ENCODE results near the gene HMGN3. TPM values are rescaled to one million over a fixed set of nuclear protein-coding genes. Genes with fewer than 3 reads are reported as not detected.

Gene HMGN3
- polyA plus RNA-seq, 1 donor (not counting 4 experiments of a cell fraction or from before 2014, with no cell fraction given): 78.6 TPM

DNA sequence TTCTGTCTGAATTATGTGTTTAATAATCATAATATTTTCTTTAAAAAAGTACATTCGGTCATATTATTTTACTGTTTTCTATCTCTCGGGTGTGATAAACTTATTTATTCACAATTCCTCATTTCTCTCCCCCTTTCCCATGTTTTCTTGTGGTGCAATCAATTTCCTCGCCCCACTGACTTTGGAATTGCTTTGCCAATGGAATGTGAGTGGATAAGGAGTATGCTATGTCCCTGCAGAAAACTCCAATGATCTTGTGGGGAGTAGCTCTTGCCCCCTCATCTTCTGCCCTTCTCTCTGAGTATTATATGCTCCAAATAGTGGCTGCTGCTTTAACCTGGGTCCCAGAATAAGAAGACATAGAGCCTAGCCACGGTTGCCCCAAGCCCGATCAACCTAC is 64.1 kb downstream of the HMGN3 start:
- TF ChIP-seq, protein P1, sequence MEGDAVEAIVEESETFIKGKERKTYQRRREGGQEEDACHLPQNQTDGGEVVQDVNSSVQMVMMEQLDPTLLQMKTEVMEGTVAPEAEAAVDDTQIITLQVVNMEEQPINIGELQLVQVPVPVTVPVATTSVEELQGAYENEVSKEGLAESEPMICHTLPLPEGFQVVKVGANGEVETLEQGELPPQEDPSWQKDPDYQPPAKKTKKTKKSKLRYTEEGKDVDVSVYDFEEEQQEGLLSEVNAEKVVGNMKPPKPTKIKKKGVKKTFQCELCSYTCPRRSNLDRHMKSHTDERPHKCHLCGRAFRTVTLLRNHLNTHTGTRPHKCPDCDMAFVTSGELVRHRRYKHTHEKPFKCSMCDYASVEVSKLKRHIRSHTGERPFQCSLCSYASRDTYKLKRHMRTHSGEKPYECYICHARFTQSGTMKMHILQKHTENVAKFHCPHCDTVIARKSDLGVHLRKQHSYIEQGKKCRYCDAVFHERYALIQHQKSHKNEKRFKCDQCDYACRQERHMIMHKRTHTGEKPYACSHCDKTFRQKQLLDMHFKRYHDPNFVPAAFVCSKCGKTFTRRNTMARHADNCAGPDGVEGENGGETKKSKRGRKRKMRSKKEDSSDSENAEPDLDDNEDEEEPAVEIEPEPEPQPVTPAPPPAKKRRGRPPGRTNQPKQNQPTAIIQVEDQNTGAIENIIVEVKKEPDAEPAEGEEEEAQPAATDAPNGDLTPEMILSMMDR (optimal IDR thresholded peaks at IDR 0.05 in 1 of 3, IDR thresholded peaks at IDR 0.05 in 1 of 3, conservative IDR thresholded peaks at IDR 0.05 in 1 of 3; ENCODE audit: extremely low read depth in 1 of 3, insufficient read depth in 2 of 3, low read length in 3 of 3): no peak
- TF ChIP-seq EZH2 (IDR thresholded peaks at IDR 0.05; ENCODE audit: low read length): no peak
- Histone ChIP-seq H3K9ac (ENCODE audit: control insufficient read depth, extremely low read depth, insufficient read depth, low read length) (no peak overlapping the region), H3K9me1 (ENCODE audit: control insufficient read depth, extremely low read depth, insufficient read depth, low read length) (no peaks in the 10 kb centered on the region), H3K4me1 (ENCODE audit: control insufficient read depth, extremely low read depth, insufficient read depth, low read length) (peaks cover 6% of the 10 kb centered on the region), H3K4me3 (ENCODE audit: control insufficient read depth in 2 of 3, extremely low read depth in 1 of 3, insufficient read depth in 2 of 3, low read depth in 1 of 3, low read length in 3 of 3) (no peak overlapping the region), H2AFZ (ENCODE audit: control insufficient read depth, low read length) (no peak overlapping the region), H3K79me2 (ENCODE audit: control insufficient read depth, insufficient read depth, low read length) (no peaks in the 10 kb centered on the region), H3K27ac (ENCODE audit: control insufficient read depth, insufficient read depth, low read length) (no peak overlapping the region), H3K27me3 (ENCODE audit: control insufficient read depth, extremely low read depth, insufficient read depth, low read length) (no peaks in the 10 kb centered on the region), H4K20me1 (ENCODE audit: control insufficient read depth, extremely low read depth, insufficient read depth, low read length) (no peaks in the 10 kb centered on the region), H3K9me3 (ENCODE audit: control insufficient read depth, low read depth, low read length) (no peaks in the 10 kb centered on the region), H3K4me2 (ENCODE audit: control insufficient read depth, extremely low read depth, insufficient read depth, low read depth, low read length) (no peak overlapping the region), H3K36me3 (ENCODE audit: control insufficient read depth in 2 of 2, extremely low read depth in 1 of 2, insufficient read depth in 2 of 2, low read length in 2 of 2) (no peaks in the 10 kb centered on the region)
- dilution Hi-C loops (cut with MboI; ENCODE audit: extremely low pct_ligation_motif_present, low sequenced_read_pairs): no loop called here
- FAIRE-seq: no peak
- no peak for DNase-seq (ENCODE audit: low read depth, low spot score)

DNA sequence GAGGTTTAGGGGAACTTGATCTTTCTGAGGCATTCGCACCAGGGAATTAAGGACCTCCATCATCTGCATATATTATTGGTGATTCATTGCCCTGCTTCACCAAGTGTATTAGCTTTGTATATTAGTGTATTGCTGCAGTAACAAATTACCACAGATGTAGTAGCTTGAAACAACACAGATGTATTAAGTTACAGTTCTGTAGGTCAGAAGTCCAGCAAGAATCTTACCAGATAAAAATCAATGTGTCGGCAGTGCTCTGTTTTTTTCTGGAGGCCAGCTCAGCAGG is 65.8 kb downstream of the HMGN3 start:
- dilution Hi-C loops (cut with MboI; ENCODE audit: extremely low pct_ligation_motif_present, low sequenced_read_pairs): no loop called here
- no peak for FAIRE-seq
- H3K36me3 ChIP-seq (ENCODE audit: control insufficient read depth in 2 of 2, extremely low read depth in 1 of 2, insufficient read depth in 2 of 2, low read length in 2 of 2): no peaks in the 10 kb centered on the region

More for the DNA sequence above, 65.8 kb downstream of the HMGN3 start:
- H3K9ac ChIP-seq (ENCODE audit: control insufficient read depth, extremely low read depth, insufficient read depth, low read length): no peak overlapping the region
- no peak overlapping the region for H3K4me3 ChIP-seq (ENCODE audit: control insufficient read depth in 2 of 3, extremely low read depth in 1 of 3, insufficient read depth in 2 of 3, low read depth in 1 of 3, low read length in 3 of 3)
- peaks cover 6% of the 10 kb centered on the region for H3K4me1 ChIP-seq (ENCODE audit: control insufficient read depth, extremely low read depth, insufficient read depth, low read length)
- H3K9me3 ChIP-seq (ENCODE audit: control insufficient read depth, low read depth, low read length): no peaks in the 10 kb centered on the region
- DNase-seq (ENCODE audit: low read depth, low spot score): no peak
- no peaks in the 10 kb centered on the region for H3K27me3 ChIP-seq (ENCODE audit: control insufficient read depth, extremely low read depth, insufficient read depth, low read length)
- H4K20me1 ChIP-seq (ENCODE audit: control insufficient read depth, extremely low read depth, insufficient read depth, low read length): no peaks in the 10 kb centered on the region
- no peak overlapping the region for H3K27ac ChIP-seq (ENCODE audit: control insufficient read depth, insufficient read depth, low read length)
- no peak overlapping the region for H3K4me2 ChIP-seq (ENCODE audit: control insufficient read depth, extremely low read depth, insufficient read depth, low read depth, low read length)
- no peak overlapping the region for H2AFZ ChIP-seq (ENCODE audit: control insufficient read depth, low read length)
- TF ChIP-seq EZH2 (IDR thresholded peaks at IDR 0.05; ENCODE audit: low read length): no peak
- TF ChIP-seq, protein P1 (optimal IDR thresholded peaks at IDR 0.05 in 1 of 3, IDR thresholded peaks at IDR 0.05 in 1 of 3, conservative IDR thresholded peaks at IDR 0.05 in 1 of 3; ENCODE audit: extremely low read depth in 1 of 3, insufficient read depth in 2 of 3, low read length in 3 of 3): no peak
- H3K9me1 ChIP-seq (ENCODE audit: control insufficient read depth, extremely low read depth, insufficient read depth, low read length): no peaks in the 10 kb centered on the region
- H3K79me2 ChIP-seq (ENCODE audit: control insufficient read depth, insufficient read depth, low read length): no peaks in the 10 kb centered on the region

Data from keratinocyte (primary cell).